HEK293 (cell line): ENCODE measurements around the gene RHCG.

Experiments
- CTCF ChIA-PET: fragments of 350-600 bp; formaldehyde crosslinking; extraction: SDS; loops from one replicate; lab custom pipeline; 2021; ENCODE audit warnings: antibody characterized with exemption; lab: Yijun Ruan, JAX
- POLR2A ChIA-PET: fragments of 300-600 bp; formaldehyde crosslinking; extraction: SDS; loops from one replicate; lab custom pipeline; 2020; ENCODE audit warnings: antibody characterized with exemption, inconsistent platforms; lab: Yijun Ruan, JAX
- H3K27ac ChIP-seq: fragments of 200-500 bp; sonication (Bioruptor generic); 2 replicates; pipeline ENCODE4 v1.5.1; 2014; ENCODE audit warnings: low read depth, low read length, control low read depth, inconsistent platforms; ENCODE audit errors: extremely low read depth
- H3K36me3 ChIP-seq, 2 experiments: fragments of 200-500 bp in 1 of 2; sonication (Bioruptor generic) in 1 of 2; 1 replicate in 1 of 2; 2 replicates in 1 of 2; pipeline ENCODE4 v1.5.1; 2014 to 2017; ENCODE audit warnings: inconsistent platforms in 2 of 2, low read length in 2 of 2; ENCODE audit not compliant: control insufficient read depth in 2 of 2, insufficient read depth in 1 of 2
- H3K4me1 ChIP-seq: fragments of 200-500 bp; sonication (Bioruptor generic); 2 replicates; pipeline ENCODE4 v1.5.1; 2014; ENCODE audit warnings: mild to moderate bottlenecking, low read length, inconsistent platforms; ENCODE audit not compliant: control insufficient read depth, insufficient read depth
- H3K4me3 ChIP-seq: 2 replicates; pipeline ENCODE4 v1.5.1; 2011; ENCODE audit warnings: low read depth, mild to moderate bottlenecking, control low read depth, low read length, moderate library complexity
- H3K9me3 ChIP-seq: fragments of 200-500 bp; sonication (Bioruptor generic); 2 replicates; pipeline ENCODE4 v1.5.1; 2014; ENCODE audit warnings: low read depth, low read length, inconsistent platforms; ENCODE audit not compliant: control insufficient read depth, insufficient read depth
- BCL11A ChIP-seq: fragments of 450-650 bp; formaldehyde crosslinking; IDR thresholded peaks from 2 replicates; pipeline ENCODE4 v1.5.1; 2016; ENCODE audit warnings: low read depth, missing biosample characterization, missing genetic modification characterization
- KLF16 ChIP-seq: fragments of 450-650 bp; formaldehyde crosslinking; IDR thresholded peaks from 2 replicates; pipeline ENCODE4 v1.5.1; 2017; ENCODE audit warnings: missing biosample characterization, missing genetic modification characterization
- RBAK ChIP-seq: fragments of 450-650 bp; formaldehyde crosslinking; IDR thresholded peaks from 2 replicates; pipeline ENCODE4 v1.5.1; 2016; ENCODE audit warnings: missing biosample characterization, missing genetic modification characterization
- SP2 ChIP-seq: fragments of 450-650 bp; formaldehyde crosslinking; IDR thresholded peaks from 2 replicates; pipeline ENCODE4 v1.5.1; 2016; ENCODE audit warnings: missing biosample characterization, missing genetic modification characterization
- SP7 ChIP-seq: fragments of 450-650 bp; formaldehyde crosslinking; IDR thresholded peaks from 2 replicates; pipeline ENCODE4 v1.5.1; 2016; ENCODE audit warnings: missing biosample characterization, missing genetic modification characterization
- ZBTB20 ChIP-seq: fragments of 450-650 bp; formaldehyde crosslinking; IDR thresholded peaks from 2 replicates; pipeline ENCODE4 v1.5.1; 2016; ENCODE audit warnings: missing biosample characterization, missing genetic modification characterization
- ZBTB7A ChIP-seq: fragments of 450-650 bp; formaldehyde crosslinking; IDR thresholded peaks from 2 replicates; pipeline ENCODE4 v1.5.1; 2016; ENCODE audit warnings: low read depth, missing biosample characterization, missing genetic modification characterization
- ZFHX2 ChIP-seq: fragments of 450-650 bp; formaldehyde crosslinking; conservative IDR thresholded peaks from 2 replicates; pipeline ENCODE4 v1.5.1; 2016; ENCODE audit warnings: missing biosample characterization, missing genetic modification characterization
- ZNF146 ChIP-seq: fragments of 450-650 bp; formaldehyde crosslinking; IDR thresholded peaks from 2 replicates; pipeline ENCODE4 v1.5.1; 2016; ENCODE audit warnings: missing biosample characterization, missing genetic modification characterization
- ZNF19 ChIP-seq: fragments of 450-650 bp; formaldehyde crosslinking; IDR thresholded peaks from 2 replicates; pipeline ENCODE4; 2016; ENCODE audit warnings: missing biosample characterization, missing genetic modification characterization, low read depth
- ZNF202 ChIP-seq: fragments of 450-650 bp; formaldehyde crosslinking; IDR thresholded peaks from 2 replicates; pipeline ENCODE4 v1.5.1; 2016; ENCODE audit warnings: missing biosample characterization, missing genetic modification characterization, borderline replicate concordance
- ZNF302 ChIP-seq: fragments of 450-650 bp; formaldehyde crosslinking; IDR thresholded peaks from 2 replicates; pipeline ENCODE4 v1.5.1; 2016; ENCODE audit warnings: missing biosample characterization, missing genetic modification characterization, low read depth
- ZNF398 ChIP-seq: fragments of 450-650 bp; formaldehyde crosslinking; IDR thresholded peaks from 2 replicates; pipeline ENCODE4 v1.5.1; 2017; ENCODE audit warnings: missing biosample characterization, missing genetic modification characterization
- ZNF404 ChIP-seq: fragments of 450-650 bp; formaldehyde crosslinking; IDR thresholded peaks from 2 replicates; pipeline ENCODE4 v1.5.1; 2017; ENCODE audit warnings: missing biosample characterization, missing genetic modification characterization
- ZNF423 ChIP-seq: fragments of 450-650 bp; formaldehyde crosslinking; IDR thresholded peaks from 2 replicates; pipeline ENCODE4 v1.5.1; 2016; ENCODE audit warnings: missing biosample characterization, missing genetic modification characterization
- ZNF549 ChIP-seq: fragments of 450-650 bp; IDR thresholded peaks from 2 replicates; pipeline ENCODE4 v1.5.1; 2018; ENCODE audit warnings: missing biosample characterization, missing genetic modification characterization, mild to moderate bottlenecking, inconsistent platforms, moderate library complexity
- ZNF558 ChIP-seq: fragments of 450-650 bp; formaldehyde crosslinking; IDR thresholded peaks from 2 replicates; pipeline ENCODE4 v1.5.1; 2016; ENCODE audit warnings: missing biosample characterization, missing genetic modification characterization
- ZNF654 ChIP-seq: fragments of 450-650 bp; formaldehyde crosslinking; IDR thresholded peaks from 2 replicates; pipeline ENCODE4 v1.5.1; 2016; ENCODE audit warnings: low read depth, missing biosample characterization, missing genetic modification characterization
- TF ChIP-seq, protein P1 (sequence below): fragments of 450-650 bp; formaldehyde crosslinking; IDR thresholded peaks from 2 replicates; pipeline ENCODE4 v1.5.1; 2016; ENCODE audit warnings: missing biosample characterization, missing genetic modification characterization
- TF ChIP-seq, protein P2 (sequence below): fragments of 450-650 bp; formaldehyde crosslinking; IDR thresholded peaks from 2 replicates; pipeline ENCODE4 v1.5.1; 2016; ENCODE audit warnings: missing biosample characterization, missing genetic modification characterization

Gene RHCG

GRCh38 chr15:89504166-89504565 lies 7.8 kb upstream of the RHCG start:
- ChIA-PET POLR2A (no interaction called here), CTCF (interaction anchor here (1.0 kb wide), 1 partner anchor 10 kb away, joined by 3 read pairs; no protein-coding TSS in a partner anchor)
- no peaks in the 10 kb centered on the region for H3K9me3 ChIP-seq
- TF ChIP-seq KLF16 (tag by site-specific recombination) (no peak), ZBTB20 (tag by site-specific recombination) (peak; percentile 44; the same call in 1 of the 2 replicates)
- no peaks in the 10 kb centered on the region for H3K36me3 ChIP-seq
- no peaks in the 10 kb centered on the region for H3K4me1 ChIP-seq
- no peak overlapping the region for H3K27ac ChIP-seq
- no peak overlapping the region for H3K4me3 ChIP-seq

- no peaks in the 10 kb centered on the region for H3K4me1 ChIP-seq
- H3K9me3 ChIP-seq: no peaks in the 10 kb centered on the region
- no peaks in the 10 kb centered on the region for H3K36me3 ChIP-seq
- TF ChIP-seq ZFHX2 (no peak), ZNF549 (tag by site-specific recombination) (no peak), RBAK (no peak), ZBTB7A (tag by site-specific recombination) (no peak), ZNF558 (no peak), KLF16 (tag by site-specific recombination) (no peak), ZNF146 (no peak), ZNF302 (no peak), ZNF404 (tag by site-specific recombination) (no peak), SP2 (tag by site-specific recombination) (no peak), BCL11A (tag by site-specific recombination) (no peak), ZNF654 (tag by site-specific recombination) (no peak), ZNF202 (tag by site-specific recombination) (no peak), ZNF398 (tag by site-specific recombination) (no peak), ZNF423 (tag by site-specific recombination) (no peak), ZNF19 (tag by site-specific recombination) (no peak), SP7 (tag by site-specific recombination) (no peak)
- TF ChIP-seq, protein P1, sequence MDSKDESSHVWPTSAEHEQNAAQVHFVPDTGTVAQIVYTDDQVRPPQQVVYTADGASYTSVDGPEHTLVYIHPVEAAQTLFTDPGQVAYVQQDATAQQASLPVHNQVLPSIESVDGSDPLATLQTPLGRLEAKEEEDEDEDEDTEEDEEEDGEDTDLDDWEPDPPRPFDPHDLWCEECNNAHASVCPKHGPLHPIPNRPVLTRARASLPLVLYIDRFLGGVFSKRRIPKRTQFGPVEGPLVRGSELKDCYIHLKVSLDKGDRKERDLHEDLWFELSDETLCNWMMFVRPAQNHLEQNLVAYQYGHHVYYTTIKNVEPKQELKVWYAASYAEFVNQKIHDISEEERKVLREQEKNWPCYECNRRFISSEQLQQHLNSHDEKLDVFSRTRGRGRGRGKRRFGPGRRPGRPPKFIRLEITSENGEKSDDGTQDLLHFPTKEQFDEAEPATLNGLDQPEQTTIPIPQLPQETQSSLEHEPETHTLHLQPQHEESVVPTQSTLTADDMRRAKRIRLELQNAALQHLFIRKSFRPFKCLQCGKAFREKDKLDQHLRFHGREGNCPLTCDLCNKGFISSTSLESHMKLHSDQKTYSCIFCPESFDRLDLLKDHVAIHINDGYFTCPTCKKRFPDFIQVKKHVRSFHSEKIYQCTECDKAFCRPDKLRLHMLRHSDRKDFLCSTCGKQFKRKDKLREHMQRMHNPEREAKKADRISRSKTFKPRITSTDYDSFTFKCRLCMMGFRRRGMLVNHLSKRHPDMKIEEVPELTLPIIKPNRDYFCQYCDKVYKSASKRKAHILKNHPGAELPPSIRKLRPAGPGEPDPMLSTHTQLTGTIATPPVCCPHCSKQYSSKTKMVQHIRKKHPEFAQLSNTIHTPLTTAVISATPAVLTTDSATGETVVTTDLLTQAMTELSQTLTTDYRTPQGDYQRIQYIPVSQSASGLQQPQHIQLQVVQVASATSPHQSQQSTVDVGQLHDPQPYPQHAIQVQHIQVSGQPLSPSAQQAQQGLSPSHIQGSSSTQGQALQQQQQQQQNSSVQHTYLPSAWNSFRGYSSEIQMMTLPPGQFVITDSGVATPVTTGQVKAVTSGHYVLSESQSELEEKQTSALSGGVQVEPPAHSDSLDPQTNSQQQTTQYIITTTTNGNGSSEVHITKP (tag by site-specific recombination): no peak
- TF ChIP-seq, protein P2, sequence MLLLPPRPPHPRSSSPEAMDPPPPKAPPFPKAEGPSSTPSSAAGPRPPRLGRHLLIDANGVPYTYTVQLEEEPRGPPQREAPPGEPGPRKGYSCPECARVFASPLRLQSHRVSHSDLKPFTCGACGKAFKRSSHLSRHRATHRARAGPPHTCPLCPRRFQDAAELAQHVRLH: no peak
- CTCF ChIA-PET: interaction anchor here (0.5 to 1.0 kb wide), 3 partner anchors 9 to 509 kb away, joined by 3 read pairs; no protein-coding TSS in a partner anchor
- no peak overlapping the region for H3K4me3 ChIP-seq
- POLR2A ChIA-PET: no interaction called here
- H3K27ac ChIP-seq: no peak overlapping the region
Observed at GRCh38 chr15:89502867-89503595, 6.6 kb upstream of the RHCG start.
